ENCODE data around the gene CARD10. TPM values are rescaled to one million over a fixed set of nuclear protein-coding genes. Genes with fewer than 3 reads are reported as not detected.

Gene CARD10
- total RNA-seq, 4 donors from 2014 or later: 6.0 to 15.3 (median 8.8) TPM

DNA sequence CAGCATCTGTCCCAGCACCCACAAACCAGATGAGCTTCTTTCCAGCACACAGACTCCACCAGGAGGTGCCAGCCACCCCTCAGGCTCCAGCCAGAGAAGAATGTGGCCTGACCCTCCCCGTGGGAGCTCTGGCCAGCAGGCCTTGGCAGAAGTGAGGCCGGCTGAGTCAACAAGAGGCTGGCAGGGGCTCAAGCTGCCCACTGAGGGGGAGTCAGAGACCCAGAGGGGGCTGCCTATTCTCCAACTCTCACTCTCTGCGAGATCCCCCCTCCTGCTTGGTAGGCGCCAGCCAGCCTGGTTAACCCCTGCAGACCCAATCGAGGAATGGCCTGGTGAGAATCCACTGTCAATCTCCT, 30.5 kb upstream of the CARD10 start:
- Histone ChIP-seq H3K4me1 (peaks cover 58 to 73% (median 70%) of the 10 kb centered on the region in 4 donors), H3K4me3 (no peak overlapping the region), H3K9me3 (no peaks in the 10 kb centered on the region), H3K27ac (replicated peaks in 1 of 4) (peak overlapping the region in 1 of 4 donors; percentile 52), H3K27me3 (peaks cover 0 to 9% (median 0%) of the 10 kb centered on the region in 4 donors), H3K36me3 (no peaks in the 10 kb centered on the region)
- intact Hi-C loops (cut with DNase I): no loop called here
- no peak for DNase-seq (ENCODE audit: extremely low spot score)
- WGBS: 7% methylated on average over 2 of the region's 5 CpGs
- TF ChIP-seq, protein P1, sequence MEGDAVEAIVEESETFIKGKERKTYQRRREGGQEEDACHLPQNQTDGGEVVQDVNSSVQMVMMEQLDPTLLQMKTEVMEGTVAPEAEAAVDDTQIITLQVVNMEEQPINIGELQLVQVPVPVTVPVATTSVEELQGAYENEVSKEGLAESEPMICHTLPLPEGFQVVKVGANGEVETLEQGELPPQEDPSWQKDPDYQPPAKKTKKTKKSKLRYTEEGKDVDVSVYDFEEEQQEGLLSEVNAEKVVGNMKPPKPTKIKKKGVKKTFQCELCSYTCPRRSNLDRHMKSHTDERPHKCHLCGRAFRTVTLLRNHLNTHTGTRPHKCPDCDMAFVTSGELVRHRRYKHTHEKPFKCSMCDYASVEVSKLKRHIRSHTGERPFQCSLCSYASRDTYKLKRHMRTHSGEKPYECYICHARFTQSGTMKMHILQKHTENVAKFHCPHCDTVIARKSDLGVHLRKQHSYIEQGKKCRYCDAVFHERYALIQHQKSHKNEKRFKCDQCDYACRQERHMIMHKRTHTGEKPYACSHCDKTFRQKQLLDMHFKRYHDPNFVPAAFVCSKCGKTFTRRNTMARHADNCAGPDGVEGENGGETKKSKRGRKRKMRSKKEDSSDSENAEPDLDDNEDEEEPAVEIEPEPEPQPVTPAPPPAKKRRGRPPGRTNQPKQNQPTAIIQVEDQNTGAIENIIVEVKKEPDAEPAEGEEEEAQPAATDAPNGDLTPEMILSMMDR (IDR thresholded peaks at IDR 0.05): peak in 1 of 3 experiments; percentile 21
- TF ChIP-seq POLR2AphosphoS5 (IDR thresholded peaks at IDR 0.05) (peak in 1 of 2 donors; percentile 16), POLR2A (IDR thresholded peaks at IDR 0.05; ENCODE audit: low read depth) (no peak)

DNA sequence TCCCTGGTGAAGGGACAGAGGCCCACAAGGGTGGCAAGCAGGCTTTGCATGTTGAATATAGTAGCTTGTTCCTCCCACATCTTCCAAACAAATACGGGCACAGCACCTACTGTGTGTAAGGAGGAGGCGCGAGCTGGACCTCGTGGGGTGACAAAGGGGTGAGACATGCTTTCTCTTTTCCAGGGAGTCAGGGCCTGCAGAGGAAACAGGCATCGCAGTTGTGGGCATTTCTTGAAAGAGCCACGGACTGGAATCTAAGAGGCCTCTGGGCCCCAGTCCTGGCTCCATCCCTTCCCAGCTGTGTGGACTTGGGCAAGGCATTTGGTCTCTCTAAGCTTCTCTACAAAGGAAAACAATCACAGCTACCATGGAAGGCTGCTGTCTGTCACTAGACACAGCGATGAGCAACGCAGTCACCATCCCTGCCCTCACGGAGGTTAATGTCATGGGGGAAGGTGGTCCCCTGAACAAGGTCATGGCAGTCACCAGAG, 28.1 kb upstream of the CARD10 start:
- H3K4me3 ChIP-seq: no peak overlapping the region
- TF ChIP-seq POLR2AphosphoS5 (IDR thresholded peaks at IDR 0.05) (no peak), EP300 (IDR thresholded peaks at IDR 0.05) (no peak), POLR2A (IDR thresholded peaks at IDR 0.05; ENCODE audit: low read depth) (no peak)
- TF ChIP-seq, protein P1 (IDR thresholded peaks at IDR 0.05): no peak
- H3K36me3 ChIP-seq: no peaks in the 10 kb centered on the region
- no peaks in the 10 kb centered on the region for H3K9me3 ChIP-seq
- peak overlapping the region; percentile 81 to 90 (median 84) for H3K27ac ChIP-seq (replicated peaks in 1 of 4)
- peaks cover 54 to 65% (median 63%) of the 10 kb centered on the region in 4 donors for H3K4me1 ChIP-seq
- intact Hi-C loops (cut with DNase I): no loop called here
- DNase-seq (ENCODE audit: extremely low spot score): no peak
- H3K27me3 ChIP-seq: peaks cover 0 to 20% (median 0%) of the 10 kb centered on the region in 4 donors
- 63% methylated on average over 5 of the region's 9 CpGs for WGBS

DNA sequence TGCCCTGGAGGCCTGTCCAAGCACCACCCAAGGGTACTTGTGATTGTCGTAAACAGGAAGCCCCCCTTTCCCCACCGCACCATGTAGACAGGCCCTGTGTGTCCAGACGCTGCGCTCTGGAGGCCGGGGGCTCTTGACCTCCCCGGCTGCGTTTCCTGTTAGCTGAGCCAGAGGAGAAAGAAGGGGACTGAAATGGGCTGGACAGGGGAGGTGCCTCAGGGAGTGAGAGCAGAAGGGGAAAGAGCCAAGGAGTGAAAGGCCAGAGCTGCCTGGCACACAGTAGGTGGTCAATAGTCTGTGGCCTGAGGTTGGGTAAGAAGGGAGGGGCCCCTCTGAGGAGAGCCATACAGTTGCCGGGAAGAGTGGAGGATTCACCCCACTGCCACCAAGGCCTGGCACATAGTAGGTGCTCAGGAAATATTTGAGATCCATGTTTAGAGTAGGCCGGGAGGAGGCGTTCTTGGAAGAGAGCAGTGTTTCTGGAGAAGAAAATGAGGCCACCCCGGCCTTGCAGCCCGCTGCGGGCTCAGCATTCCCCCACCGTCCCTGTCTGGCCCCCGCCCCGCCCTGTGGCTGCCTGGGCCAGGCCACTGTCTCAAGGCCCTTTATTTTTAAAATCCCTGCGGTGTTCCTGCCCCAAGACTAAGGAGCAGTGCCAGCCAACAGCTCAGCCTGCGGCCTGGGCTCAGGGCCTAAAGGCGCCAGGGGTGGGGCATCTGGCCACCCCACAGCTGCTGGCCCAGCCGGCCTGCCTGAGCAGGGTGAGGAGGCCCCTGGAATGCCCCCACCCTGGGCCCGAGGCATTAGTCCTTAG, 27.4 kb upstream of the CARD10 start:
- WGBS: 52% methylated on average over 17 of the region's 21 CpGs
- H3K9me3 ChIP-seq: no peaks in the 10 kb centered on the region
- intact Hi-C loops (cut with DNase I): no loop called here
- H3K27ac ChIP-seq (replicated peaks in 1 of 4): peak overlapping the region; percentile 81 to 90 (median 84)
- TF ChIP-seq, protein P1 (IDR thresholded peaks at IDR 0.05): no peak
- TF ChIP-seq POLR2AphosphoS5 (IDR thresholded peaks at IDR 0.05) (no peak), POLR2A (IDR thresholded peaks at IDR 0.05; ENCODE audit: low read depth) (no peak), EP300 (IDR thresholded peaks at IDR 0.05) (no peak)
- H3K27me3 ChIP-seq: peaks cover 0 to 20% (median 0%) of the 10 kb centered on the region in 4 donors
- DNase-seq (ENCODE audit: extremely low spot score): no peak
- H3K4me3 ChIP-seq: peak overlapping the region in 3 of 4 donors; percentile 20 to 34 (median 28)
- H3K4me1 ChIP-seq: peaks cover 47 to 58% (median 57%) of the 10 kb centered on the region in 4 donors
- H3K36me3 ChIP-seq: no peaks in the 10 kb centered on the region

DNA sequence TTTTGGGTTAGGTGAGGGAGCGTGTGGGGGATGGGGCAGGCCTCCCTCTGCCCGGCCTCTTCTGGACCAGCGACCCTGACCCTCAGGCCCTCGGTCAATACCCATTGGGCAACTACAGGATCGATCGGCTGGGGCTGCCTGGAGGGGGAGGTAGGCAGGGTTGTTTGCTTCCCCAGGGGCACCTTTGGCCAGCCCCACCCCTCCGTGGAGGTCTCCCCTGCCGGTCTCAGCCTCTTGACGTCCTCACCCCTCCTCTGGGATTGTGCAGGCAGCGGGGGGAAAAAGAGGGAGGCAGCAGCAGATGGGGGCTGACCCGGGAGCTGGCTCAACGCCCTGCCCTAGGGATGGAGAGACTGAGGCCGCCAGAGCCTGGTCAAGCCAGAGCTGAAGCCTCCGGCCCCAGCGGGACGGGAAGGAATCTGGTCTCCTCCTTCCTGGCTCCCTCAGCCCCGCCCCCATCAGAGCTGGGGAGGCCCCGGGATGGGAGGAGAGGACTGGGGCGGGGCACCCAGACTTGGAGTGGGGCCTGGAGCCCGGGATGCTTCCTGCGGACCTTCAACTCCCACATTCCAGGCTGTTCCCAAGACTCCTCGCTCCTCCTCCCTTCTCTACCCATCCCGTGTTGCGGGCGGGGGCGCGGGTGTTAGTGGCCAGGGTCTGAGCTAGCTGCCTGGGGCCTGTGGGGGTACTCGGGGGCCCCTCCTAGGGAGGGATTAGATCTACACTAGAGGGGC, 26.7 kb upstream of the CARD10 start:
- TF ChIP-seq EP300 (IDR thresholded peaks at IDR 0.05) (no peak), POLR2AphosphoS5 (IDR thresholded peaks at IDR 0.05) (peak; percentile 70 to 75), POLR2A (IDR thresholded peaks at IDR 0.05; ENCODE audit: low read depth) (peak; percentile 33)
- TF ChIP-seq, protein P1 (IDR thresholded peaks at IDR 0.05): no peak
- 6% methylated on average over 13 of the region's 28 CpGs for WGBS
- DNase-seq (ENCODE audit: extremely low spot score): peak; percentile 95
- peak overlapping the region; percentile 81 to 90 (median 84) for H3K27ac ChIP-seq (replicated peaks in 1 of 4)
- peaks cover 40 to 54% (median 51%) of the 10 kb centered on the region in 4 donors for H3K4me1 ChIP-seq
- H3K27me3 ChIP-seq: peaks cover 0 to 21% (median 0%) of the 10 kb centered on the region in 4 donors
- no peaks in the 10 kb centered on the region for H3K9me3 ChIP-seq
- H3K4me3 ChIP-seq: peak overlapping the region; percentile 20 to 49 (median 31)
- intact Hi-C loops (cut with DNase I): loop anchor here (2.0 kb wide), 1 partner anchor 47 kb away; no protein-coding TSS in a partner anchor
- H3K36me3 ChIP-seq: no peaks in the 10 kb centered on the region

All from esophagus muscularis mucosa (tissue), 4 donors.